Stimulated activated CD4-positive, alpha-beta T cell treated with anti-CD3 and anti-CD28 coated beads, TNF-alpha, amount 100 ng/mL, for 1 hour (primary cell): ENCODE measurements around the gene ANKRD63.

Source experiments
- DNase-seq, 3 donors: peaks; one replicate each; pipeline ENCODE4 v3.0.0-alpha.2; 2020; ENCODE audit warnings: low read depth in 3 of 3, low spot score in 1 of 3

Gene ANKRD63

DNA sequence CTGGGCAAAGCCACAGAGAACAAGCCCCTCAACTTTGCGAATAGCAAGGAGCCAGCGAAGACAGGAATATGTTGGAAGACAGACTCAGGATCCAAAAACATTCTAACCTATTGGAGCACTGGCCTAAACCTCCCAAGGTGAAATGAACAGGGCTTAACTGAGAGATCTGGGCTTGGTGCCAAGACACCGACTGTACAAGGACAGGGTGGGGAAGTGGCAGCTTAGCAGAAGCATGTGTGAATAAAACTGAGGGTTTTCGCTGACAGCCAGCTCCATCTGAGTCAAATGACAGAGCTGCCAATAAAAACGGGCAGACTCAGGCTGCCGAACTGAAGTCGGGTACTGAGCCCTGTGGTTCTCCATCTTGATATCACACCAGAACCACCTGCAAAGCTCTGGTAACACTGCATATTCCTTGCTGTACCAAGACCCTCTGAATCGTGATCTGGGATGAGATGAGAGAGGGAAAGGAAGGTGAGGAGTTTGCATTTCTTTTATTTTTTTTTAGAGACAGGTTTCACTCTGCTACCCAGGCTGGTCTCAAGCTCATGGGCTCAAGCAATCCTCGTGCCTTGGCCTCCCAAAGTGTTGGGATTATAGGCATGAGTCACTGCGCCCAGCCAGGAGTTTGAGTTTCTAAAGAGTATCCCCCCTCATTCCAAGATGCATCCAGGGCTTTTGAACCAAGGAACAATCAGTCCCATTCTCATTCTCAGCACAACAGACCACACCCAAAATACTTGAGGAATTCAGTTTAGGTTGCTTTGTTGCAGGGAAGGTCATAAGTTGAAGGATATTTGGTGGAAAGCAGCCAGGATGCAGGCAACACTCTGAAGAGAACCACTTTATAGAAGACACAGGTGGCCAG lies 30.9 kb upstream of the ANKRD63 start:
- DNase-seq = no peak

DNA sequence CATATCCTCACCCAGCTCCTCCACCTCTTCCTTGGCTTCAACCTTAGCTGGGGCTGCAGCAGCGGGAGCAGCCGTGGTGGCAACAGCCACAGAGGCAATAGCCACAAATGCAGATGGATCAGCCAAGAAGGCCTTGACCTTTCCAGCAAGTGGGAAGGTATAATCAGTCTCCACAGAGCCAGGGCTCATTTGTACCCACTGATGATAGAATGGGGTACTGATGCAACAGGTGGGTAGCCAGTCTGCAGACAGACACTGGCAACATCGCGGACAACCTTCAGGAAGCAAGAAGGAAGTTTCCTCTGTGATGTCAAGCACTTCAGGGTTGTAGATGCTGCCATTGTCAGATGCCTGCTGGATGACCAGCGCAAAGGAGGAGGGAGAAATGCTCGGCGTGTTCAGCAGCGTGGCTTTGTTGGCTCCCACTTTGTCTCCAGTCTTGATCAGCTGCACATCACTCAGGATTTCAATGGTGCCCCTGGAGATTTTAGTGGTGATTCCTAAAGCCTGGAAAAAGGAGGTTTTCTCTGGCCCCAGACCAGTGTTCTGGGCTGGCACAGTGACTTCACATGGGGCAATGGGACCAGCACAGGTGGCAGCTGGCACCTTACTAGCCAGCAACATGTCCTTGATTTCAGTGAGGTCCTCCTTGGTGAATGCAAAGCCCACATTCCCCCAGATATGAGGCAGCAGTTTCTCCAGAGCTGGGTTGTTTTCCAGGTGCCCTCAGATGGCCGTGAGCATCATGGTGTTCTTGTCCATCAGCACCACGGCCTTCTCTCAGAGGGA lies 29.7 kb upstream of the ANKRD63 start:
- DNase-seq = no peak

DNA sequence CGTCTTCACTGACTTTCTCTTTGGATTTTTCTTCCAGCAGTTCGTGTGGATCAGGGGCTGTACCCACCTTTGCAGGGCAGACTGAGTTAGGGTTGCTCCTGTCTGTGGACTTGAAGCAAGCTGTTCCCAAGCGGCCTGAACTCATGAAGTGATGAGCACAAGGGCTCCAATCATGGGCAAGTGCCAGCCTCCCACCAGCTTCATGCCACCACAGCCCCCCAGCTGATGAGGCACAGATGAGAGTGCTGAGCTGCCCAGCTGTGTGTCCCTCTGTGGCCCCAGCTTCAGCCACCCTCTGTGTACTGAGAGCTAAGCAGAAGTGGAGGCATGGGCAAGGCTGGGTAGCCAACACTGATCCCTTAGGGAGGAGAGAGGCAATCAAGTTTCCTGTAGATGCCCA lies 28.1 kb upstream of the ANKRD63 start:
- DNase-seq = no peak

DNA sequence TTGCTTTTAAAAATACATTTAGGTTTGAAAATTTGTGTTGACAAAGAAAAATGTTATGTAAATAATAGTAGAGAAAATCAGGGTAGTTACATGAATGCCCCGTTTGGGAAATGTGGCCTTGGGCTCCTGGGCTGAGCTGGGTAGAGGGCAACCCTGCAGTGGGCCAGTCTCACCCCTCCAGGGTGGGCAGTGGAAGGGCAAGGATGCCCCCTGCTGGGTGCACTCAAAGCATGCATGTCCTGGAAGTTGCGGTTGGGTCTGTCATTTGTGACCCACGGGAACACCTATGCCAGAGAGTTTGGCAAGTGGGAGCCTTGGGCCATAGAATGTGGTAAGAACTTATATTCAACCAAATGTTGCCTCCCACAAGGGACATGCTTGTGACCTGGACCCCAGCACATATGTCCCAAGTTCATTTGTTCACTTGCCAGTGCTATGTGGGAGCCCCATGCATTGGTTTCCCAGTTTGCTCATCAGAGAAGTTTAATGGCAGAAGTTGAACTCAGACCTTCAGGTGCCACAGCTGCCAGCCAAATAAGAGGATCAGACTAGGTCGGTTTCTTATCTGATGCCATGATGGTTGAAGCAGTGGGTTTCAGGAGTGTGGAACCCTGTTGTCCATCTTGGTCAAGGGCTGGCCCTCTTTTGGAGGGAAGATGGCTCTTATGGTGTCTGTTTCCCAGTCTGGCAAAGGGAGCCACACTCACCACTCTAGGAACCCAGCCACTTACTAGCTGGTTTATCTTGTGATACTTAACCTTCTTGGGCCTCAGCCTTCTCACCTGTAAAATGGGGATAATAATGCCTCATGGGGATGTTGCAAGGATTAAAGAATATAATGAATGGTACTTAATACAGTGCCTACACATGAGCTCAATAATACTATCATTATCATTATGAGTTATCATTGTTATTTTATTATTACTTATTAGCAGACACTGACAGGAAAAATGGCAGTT lies 27.4 kb upstream of the ANKRD63 start:
- peak in 1 of 3 donors; percentile 37 for DNase-seq

DNA sequence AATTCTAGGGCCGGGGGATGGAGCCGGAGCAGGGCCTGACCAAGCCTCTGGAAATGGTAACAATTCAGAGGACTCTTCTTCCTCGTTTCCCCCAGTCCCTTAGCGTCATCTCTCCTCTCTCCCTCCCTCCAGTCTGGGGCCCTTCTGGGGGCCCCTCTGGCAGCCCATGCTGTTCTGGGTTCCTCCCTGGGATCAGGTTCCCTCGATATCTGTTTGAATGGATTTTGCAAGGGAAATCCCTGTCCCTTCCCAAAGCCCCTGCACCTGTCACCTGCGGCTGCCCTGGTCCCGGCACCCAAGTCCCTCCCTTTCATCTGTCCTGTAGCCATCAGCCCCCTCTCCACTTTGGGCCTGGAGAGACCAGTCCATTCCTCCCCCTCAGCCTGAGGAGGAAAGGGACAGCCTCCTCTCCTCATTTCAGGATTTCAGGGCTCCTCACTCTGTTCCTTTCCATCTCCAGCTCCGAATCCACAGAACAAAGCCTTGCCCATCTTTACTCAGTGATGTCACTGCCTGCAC lies 26.5 kb upstream of the ANKRD63 start:
- no peak for DNase-seq

DNA sequence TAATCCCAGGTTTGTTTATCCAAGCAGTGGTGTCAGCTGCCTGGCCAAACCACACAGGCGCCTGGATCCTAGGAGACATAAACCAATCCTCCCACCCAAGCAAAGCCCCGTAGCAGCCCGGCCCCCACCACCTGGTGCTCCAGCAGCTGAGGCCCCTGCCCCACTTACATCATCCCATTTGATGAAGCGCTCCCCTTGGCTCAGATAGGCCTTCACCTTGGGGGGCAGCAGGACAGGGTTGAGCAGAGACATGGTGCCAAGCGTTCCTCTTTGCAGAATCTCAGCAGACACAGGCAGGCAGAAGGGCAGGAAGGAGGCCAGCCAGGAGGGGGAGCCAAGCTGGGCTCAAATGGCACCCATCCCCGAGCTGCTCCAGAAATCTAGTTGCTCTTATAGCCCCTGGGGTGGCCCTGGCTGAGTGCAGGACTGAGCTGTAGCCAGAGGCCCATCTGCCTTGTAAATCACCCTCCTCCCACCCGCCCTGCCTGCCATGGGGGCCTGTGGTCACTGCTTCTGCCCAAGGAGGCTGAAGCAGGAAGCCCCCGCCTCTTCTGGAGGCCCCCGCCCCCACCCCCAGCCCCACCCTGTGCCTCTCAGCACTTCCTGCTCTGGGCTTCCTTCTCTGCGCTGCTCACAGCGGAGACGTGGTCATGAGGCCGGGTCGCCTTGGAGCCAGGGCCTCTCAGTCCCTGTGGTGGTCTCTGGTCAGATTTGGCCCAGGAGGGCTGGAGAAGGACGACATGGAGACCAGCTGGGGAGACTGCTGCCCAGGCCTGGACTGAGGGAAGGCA lies 24.8 kb upstream of the ANKRD63 start, which contains the start of gene PLCB2:
Gene PLCB2 (minus strand): TSS at position 515 of the 791 bp plus-strand sequence. CDS start 263 bp downstream, at position 252.
- DNase-seq = peak in 2 of 3 donors; percentile 40 to 44

DNA sequence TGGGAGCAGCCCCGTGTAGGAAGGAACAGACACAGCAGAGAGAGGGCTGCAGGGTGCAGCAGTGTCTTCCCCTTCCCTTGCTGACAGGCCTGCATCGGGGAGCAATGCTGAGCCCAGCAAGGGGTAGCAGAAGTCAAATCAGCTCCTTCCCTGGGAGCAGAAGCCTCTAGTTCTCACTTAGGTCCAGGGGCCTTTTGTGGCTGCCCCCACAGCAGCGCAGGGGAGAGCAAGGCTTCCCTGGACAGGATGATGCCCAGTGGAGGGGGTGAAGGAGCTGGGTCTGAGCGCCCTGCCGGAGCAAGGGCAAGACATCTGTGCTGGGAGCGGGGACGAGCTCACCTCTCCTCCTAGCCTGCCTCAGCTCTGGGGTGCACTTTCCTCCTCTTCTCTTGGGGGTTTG lies 24.0 kb upstream of the ANKRD63 start:
- no peak for DNase-seq

DNA sequence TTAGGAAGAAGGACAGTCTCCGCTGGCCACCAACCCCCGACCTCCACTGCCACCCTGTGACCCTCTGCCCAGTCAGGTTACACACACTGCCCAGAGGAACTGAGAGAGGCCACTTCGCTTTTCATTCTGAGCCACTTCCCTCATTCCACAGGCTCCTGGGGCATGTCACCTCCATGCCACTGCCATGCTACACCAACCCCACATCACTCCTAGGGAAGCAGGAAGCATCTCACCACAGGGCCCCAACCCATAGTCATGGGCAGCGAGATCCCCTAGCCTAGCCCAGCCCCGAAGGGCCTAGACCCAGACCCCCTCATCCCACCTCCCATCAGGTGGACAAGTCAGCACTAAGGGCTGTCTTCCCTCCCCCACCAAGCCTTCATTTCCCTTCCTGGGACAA lies 23.5 kb upstream of the ANKRD63 start:
- DNase-seq = no peak

DNA sequence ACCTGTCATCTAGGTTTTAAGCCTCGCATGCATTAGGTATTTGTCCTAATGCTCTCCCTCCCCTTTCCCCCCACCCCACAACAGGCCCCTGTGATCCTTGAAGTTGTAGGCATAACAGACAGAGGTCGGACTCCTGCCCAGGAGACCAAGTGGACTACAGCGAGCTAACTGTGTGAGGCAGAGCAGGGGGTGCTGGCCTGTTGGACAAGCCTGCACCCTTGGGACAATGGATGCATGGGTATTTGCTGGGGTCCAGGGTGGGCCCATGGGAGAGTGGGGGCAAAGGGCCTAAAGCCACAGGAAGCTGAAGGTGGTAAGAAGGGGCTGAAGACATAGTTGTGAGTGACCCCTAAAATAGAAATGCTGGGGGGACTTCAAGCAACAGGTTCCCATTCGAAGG lies 22.4 kb upstream of the ANKRD63 start:
- no peak for DNase-seq

DNA sequence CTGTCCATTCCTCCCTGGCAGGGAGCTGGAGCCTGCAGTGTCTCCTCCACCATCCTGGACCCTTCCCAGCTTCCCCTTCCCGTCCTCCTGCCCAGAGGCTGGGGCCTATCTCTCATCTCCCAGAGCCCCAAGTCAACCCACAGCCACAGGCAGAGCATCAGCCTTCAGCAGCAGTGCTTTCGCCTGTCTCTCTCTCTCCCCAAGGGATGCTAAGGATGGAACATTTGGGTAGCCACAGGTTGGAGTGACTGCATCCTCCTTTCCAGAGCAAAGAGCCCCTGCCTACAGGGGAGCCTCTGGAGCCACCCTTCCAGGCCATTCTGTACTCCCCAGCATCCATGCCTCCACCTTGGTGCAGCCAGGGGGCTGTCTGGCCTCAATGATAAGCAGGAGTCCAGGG lies 20.7 kb upstream of the ANKRD63 start:
- DNase-seq = no peak

DNA sequence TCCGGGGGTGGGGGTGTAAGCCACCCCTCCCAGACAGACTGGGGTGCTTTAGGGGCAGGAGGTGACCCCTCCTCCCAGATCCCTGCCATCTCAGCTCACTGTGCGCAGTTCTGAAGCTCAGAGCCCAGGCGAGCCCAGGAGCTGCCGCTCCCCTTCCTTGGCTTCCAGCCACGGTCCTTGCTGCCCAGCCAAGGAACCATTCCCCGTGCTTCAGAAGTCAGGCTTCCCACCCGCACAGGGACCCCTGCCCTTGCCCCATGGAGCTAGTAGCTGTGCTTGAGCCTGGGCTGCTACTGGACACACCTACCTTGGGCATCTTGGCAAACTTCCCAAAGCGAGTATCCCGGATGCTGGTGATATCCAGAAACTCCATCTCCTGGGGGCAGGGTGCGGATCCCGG lies 20.1 kb upstream of the ANKRD63 start:
- no peak for DNase-seq

DNA sequence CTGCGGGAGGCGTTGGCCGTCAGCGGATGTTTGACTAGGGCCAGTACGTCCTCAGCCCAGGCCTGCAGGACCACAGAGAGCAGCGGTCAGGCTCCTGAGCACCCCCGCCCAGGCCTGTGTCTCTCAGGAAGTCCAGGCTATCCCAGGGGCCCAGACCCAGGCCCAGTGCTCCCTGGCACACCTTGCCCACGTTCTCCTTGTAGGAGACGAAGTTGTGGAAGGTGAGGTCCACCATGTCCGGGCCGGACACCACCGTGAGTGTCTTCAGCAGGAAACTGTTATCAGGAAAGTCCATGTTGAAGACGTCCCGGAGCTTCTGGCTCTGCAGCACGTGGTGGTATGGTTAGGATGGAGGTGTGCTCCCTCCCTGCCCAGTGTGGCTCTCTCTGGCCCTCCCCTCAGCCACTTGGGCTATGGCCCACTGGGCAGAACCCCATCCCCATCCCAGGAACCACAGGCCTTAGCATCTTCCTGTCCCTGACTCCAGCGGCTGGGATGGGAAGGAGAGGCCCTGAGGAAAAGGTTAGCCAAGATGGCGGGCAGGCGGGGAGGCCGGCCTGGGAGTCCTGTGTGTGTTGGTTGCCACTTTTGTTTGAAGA lies 19.5 kb upstream of the ANKRD63 start:
- DNase-seq = no peak

DNA sequence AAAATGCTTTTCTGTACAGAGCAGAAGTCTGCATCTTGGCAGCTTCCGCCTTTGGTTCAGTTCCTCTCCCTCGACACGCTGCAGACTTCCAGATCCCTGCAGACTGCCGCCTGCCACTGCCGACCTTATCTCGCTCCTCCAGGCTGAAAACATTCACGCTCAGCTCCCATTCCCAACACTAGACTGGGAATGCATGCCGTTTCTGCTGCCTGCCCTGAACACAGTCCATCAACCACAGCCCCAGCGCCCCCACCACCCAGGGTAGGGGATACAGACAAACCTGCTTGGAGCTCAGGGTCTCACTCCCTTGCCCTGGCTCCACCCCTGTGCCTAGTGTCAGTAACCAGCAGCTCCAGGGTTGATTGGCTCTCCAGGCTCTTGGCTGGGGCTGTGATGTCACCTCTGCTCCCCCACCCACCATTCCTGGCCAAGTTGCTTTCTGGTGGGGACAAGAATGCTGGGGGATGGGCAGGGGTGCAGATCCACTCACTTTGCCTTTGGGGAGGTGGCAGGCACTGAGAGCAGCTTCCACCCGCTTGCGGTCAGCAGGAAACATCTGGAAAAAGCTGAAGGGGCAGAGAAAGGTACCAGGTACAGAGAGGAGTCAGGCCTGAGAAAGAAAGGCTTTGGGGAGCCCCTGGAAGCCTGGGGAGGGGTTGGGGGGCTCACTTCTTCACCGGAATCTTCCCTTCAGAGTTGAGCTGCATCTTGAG lies 18.8 kb upstream of the ANKRD63 start:
- no peak for DNase-seq

DNA sequence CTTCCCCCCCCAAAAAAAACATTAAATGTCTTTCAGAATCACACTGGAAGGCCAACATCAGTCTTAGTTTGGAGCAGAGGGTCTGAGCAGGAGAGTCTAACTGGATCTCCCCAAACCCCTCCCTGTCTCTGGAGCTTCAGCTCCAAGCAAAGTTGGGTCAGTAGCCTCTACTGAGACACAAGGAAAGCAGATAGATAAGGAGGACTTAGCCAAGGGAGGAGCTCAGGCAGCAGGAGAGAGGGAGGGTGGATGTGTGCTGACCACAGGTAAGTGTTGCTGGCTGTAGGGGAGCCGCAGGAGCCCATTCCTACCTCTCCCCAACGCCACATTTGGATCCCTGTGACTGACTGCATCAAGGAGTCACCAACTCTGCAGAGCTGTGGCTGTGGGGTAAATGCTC lies 17.9 kb upstream of the ANKRD63 start:
- no peak for DNase-seq

DNA sequence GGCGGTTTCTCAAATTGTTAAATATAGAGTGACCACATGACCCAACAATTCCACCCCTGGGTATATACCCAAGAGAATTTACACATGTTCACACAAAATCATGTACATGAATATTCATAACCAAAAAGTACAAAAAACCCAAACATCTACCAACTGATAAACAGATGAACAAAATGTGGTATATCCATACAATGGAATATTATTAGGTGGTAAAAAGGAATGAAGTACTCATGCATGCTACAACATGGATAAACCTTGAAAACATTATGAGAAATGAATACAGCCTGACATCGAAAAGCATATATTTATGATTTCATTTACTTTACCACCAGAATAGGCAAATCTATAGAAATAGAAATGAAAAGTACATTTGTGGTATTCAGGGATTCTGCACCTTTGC lies 17.5 kb upstream of the ANKRD63 start:
- DNase-seq = no peak

DNA sequence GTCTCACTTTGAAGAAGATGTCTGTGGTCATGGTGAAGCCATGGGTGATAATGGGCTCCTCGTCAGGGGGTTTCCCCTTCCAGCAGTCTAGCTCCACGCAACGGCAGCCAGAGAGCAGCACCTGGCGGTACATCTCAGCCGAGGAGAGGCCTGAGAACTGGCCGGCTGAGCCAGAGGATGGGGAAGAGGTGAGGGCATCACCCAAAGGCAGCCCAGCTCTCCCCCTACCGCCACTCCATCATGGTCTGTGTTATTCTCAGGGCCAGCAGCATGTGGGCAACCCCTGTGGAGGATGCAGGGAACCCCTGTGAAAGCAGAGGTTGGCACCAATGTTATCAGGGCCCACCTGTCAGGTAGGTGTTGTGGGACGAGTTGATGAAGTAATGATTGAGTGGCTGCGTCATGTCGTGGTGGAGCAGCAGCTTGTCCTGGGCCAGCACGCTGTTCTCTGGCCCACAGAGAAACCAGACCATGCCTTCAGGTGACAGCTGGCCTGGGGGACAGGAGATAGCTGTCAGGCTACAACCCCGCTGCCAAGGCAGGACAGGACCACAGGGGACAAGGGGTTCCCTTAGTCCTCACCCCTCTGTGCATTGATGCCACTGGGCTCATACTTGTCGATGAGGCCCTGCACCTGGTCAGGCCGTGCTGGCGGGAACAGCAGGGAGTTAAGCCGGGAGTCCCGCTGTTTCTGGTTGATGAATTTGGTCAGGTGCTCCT lies 15.5 kb upstream of the ANKRD63 start:
- DNase-seq = no peak

DNA sequence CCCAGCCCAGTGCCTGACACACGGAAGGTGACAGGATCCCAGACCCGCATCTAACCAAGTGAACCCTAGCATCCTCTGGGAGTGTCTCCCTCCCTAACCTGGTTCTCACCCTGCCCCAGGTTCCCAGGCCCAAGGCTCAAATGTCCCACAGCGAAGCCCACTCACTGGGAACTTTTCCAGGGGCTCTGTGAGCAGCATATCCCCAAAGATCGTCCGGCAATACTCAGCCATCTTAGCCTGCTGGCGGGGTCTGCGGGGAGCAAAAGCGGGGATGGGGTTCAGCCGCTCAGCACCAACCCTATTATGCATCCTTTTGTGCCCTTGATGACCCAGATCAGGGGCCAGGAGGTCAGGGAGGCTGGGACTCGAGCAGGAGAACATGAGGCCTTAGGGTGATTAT lies 14.5 kb upstream of the ANKRD63 start:
- no peak for DNase-seq

DNA sequence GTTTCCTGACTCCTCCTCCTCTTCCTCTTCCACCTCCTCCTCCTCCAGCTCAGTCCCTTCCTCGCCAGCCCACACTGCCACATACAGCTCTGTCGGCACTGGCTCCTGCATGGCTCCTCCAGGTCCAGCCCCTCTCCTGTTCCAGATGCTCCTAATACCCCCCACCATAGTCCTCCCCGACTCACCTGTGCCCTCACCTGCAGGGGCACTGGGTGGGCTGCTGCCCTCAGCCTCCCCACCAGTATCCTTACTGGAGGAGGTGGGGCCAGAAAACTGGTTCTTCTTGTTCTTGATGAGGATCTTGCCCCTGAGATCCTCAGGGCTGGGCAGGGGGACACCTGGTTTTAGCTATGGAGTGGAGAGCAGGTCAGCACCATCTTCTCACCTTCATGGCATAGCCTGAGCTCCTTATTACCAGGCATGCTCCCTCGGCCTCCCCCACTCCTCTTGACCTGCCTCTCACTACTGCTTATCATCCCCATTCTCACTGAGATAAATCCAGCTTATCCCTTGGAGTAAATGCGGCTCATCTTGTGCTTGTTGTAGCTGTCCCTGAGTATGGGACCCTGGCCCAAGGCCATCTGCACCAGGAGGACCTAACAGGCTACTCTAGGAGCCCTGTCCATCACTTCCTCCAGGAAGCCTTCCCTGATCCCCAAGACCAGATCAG lies 13.8 kb upstream of the ANKRD63 start:
- DNase-seq = no peak
